ENCODE results near the gene CCDC192.

CCDC192 gene

GRCh38 chr5:127893232-127893631 is 190.0 kb downstream of the CCDC192 start:
- no peak for DNase-seq

DNA sequence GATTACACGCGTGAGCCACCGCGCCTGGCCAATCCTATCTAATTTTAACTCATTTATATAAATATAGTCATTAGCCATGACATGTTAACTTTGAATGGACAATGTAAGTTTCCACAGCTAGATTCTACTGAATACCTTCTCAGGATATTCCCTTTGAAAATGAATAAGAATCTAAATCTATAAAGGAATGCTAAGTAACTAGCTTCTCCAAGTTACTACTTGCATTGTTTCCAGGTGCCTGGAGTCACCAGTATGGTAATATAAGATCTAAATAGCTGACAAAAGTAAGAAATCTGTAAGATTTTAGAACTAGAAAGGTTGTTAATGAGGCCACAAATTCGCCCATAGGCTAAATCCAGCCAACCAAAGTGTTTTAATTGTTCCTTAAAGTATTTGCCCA is 191.3 kb downstream of the CCDC192 start:
- no peak for DNase-seq

GRCh38 chr5:127898551-127899213 is 195.5 kb downstream of the CCDC192 start:
- no peak for DNase-seq

DNA sequence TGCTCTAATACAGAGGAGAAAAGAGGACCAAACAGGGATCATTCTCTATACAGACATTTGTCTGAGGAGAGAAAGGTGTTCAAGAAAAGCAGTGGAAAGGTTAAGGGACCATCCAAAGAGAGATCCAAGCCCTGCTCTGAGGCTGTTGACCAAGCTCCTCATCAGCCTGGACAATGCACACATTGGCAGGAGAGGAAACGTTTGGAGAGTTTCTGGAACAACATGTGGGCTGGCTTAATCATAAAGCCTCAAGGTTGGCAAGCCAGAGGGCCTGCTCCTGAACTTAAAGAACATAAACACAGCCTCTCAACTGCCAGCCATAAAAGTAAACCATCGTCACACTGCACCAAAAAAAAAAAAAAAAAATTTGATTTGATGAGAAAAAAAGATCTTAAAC is 196.0 kb downstream of the CCDC192 start:
- DNase-seq = no peak

- DNase-seq = no peak
Observed at GRCh38 chr5:127906562-127907204, 203.5 kb downstream of the CCDC192 start.

DNA sequence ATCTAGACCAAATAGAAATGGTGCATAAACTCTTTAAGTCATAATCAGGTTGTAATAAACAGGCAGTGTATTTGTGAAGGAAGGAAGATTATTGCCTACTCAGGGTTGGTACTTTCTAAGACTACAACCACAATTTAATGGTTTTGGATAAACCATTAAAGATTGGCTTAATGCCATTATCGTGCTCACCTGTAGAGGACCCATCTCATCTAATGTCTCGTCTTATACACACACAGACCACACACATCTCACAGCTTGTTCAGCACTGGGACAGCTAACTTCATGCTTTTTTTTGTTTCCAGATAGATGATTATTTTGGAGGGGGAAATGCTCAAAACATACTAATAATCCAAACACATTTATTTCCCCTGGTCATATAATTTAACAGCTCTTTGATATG is 204.7 kb downstream of the CCDC192 start:
- no peak for DNase-seq

- no peak for DNase-seq
Observed at GRCh38 chr5:127909066-127909465, 205.9 kb downstream of the CCDC192 start.

DNA sequence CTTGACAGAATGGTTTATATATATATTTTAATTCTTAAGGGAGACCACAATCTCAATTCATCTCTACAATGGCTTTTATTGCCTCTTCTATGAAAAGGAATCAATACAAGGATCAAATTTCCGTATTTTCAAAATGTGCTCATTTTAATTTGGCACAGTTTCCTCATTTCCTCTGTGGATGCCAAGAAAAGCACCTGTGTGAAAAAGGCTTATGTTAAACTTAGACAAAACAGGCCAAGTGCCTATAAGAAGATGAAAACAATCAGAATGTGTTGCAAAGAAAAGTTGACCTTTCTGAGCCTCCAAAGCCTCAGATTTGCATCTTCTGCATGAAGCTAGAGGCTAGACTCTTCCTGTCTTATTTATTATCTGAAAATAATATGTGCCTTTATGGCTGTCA is 206.6 kb downstream of the CCDC192 start:
- no peak for DNase-seq

GRCh38 chr5:127910307-127910956 is 207.2 kb downstream of the CCDC192 start:
- DNase-seq = no peak

DNA sequence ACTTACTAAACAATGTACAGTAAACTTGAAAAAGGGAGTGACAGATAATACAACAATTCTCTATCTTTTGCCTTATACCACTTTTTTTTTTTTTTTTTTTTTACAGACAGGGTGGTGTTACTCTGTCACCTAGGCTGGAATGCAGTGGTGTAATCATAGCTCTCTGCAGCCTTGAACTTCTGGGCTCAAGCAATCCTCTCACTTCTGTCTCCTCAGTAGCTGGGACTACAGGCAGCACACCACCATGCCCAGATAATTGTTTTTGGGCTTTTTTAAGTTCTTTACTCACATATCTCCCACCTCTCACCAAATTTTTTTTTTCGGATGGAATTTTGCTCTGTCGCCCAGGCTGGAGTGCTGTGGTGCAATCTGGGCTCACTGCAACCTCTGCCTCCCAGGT is 208.4 kb downstream of the CCDC192 start:
- no peak for DNase-seq

- DNase-seq = no peak
Observed at GRCh38 chr5:127912411-127912810, 209.2 kb downstream of the CCDC192 start.

GRCh38 chr5:127916885-127917573 is 213.8 kb downstream of the CCDC192 start:
- no peak for DNase-seq

GRCh38 chr5:127919006-127919796 is 216.0 kb downstream of the CCDC192 start:
- DNase-seq = no peak

DNA sequence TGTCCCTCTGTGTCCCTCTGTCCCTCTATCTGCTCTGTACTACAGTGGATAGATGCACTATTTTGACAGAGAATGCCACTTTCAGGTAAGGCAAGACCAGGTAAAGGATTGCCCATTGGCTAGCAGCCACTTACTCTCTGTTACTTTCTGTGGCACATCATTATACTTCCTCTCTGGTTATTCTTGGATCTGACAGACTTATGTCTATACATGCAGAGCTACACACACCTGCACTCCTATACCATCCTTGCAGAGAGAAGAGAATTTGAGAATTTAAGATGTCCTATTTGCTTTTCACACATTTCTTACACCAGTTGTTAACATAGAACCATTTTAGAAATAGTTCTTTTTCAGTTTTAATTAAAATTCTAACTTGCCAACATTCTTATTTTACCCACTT is 216.6 kb downstream of the CCDC192 start:
- no peak for DNase-seq

DNA sequence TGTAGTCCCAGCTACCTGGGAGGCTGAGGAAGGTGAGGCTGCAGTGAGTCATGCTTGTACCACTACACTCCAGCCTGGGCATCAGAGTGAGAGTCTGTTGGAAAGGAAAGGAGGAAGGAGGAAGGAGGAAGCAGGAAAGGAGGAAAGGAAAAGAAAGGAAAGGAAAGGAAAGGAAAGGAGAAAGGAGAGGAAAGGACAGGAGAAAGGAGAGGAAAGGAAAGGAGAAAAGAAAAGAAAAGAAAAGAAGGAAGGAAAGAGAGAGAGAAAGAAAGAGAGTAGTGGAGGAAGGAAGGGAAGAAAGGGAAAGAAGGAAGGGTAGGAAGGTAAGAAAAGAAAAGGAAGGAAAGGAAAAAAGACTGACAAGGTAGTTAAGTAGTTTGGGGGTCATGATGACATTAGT is 217.7 kb downstream of the CCDC192 start:
- no peak for DNase-seq

GRCh38 chr5:127922603-127923002 is 219.4 kb downstream of the CCDC192 start:
- DNase-seq = no peak

DNA sequence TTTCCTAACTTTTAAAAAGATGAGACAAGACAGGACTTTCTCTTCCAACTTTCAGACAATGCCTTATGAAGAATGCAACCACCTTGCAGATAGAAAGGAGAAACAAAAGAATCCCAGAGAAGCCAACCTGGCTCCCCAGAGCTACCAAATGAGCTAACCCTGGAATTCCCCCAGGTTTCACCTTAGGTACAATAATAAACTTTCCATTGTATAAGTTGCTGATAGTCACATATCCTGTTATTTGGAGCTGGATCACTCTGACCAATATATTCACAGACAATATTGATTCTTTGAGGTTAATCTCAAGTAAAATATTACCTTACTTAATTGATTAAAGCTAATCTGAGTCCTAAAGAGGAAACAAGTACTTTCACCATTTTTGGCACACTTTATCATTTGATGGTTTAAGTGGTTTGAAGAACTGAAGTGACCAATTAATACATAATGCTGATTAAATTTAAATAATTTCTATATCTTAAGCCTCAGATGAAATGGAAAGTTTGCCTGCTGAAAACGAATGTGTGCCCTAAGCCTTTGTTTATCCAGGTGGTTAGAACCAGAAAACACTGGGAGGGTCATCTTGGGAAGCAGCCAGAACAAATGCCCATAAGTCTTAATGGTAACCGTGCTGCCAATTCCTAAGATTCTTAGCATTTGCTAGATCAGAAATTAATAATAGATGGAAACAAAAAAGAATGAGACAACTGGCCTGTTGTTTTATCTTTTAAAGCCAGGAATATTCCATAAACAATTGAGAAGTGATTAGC is 220.8 kb downstream of the CCDC192 start:
- no peak for DNase-seq

- DNase-seq = no peak
Observed at GRCh38 chr5:127924606-127925005, 221.4 kb downstream of the CCDC192 start.

DNA sequence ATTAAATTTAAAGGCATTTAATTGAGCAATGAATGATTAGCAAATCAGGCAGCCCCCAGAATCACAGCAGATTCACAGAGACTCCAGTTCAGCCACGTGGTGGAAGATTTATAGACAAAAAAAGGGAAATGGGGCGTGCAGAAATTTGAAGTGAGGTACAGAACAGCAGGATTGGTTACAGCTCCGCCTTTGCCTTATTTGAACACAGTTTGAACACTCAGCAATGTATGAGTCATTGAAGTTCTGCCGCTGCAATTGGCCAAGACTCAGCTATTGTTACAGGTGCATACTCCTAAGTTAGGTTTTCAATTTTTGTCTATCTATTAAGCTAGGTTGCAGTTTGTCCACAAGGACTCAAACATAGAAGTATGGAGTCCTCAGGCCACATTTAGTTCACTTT is 222.7 kb downstream of the CCDC192 start:
- no peak for DNase-seq

- DNase-seq = no peak
Observed at GRCh38 chr5:127926974-127927373, 223.8 kb downstream of the CCDC192 start.

GRCh38 chr5:127928053-127928452 is 224.9 kb downstream of the CCDC192 start:
- no peak for DNase-seq

- DNase-seq = no peak
Observed at GRCh38 chr5:127930311-127930710, 227.1 kb downstream of the CCDC192 start.
